ENCODE measurements around the gene ATAD1. TPM values are rescaled to one million over a fixed set of nuclear protein-coding genes. Genes with fewer than 3 reads are reported as not detected.
"Not testable (repeated sequence)": the region's sequence is repeated elsewhere in the genome, so short reads cannot be mapped to it uniquely, and the experiment has no call there.

The ATAD1 gene
- total and polyA plus RNA-seq, 5 donors: 46.3 to 163 (median 109) TPM

DNA sequence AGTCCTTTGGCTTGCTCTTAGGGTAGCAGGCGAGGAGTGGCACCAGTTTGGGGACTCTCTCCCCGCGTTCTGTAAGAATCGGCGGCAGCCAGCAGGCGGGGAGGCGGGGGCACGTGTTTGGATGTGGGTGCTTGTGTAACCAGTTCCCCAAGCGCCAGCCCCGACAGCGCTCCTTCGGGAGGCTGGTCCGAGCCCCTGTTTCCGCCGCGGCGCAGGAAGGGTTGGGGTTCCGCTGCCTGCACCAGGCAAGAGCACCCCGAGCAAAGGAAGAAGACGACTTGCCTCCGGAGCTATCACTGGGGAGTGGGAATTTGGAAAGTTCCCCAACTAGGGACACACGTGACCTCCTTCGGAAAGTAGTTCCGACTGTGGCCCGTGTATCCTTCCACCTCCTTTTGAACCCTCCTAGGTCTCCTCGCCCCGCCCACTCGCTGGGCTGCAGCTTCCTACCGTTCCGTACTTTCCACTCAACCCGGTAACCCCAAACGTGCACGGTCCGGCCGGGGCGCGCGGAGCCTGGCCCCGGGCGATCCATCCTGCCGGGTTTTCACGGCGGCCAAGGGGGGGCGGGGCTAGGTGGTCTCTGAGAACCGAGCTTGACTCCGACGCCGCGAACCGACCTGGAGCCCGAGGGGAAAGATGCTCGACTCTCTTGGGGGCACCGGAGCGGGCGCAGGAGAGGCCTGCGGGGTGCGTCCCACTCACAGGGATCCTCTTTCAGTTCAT, 44.1 kb upstream of the ATAD1 start:
- H3K4me1 ChIP-seq (ENCODE audit: control insufficient read depth, insufficient read depth, low read length): no peaks in the 10 kb centered on the region
- peak overlapping the region; percentile 77 for H3K4me3 ChIP-seq (ENCODE audit: low read length)
- H3K27ac ChIP-seq (ENCODE audit: low read length): peak overlapping the region; percentile 99
- DNase-seq (peak; percentile 98 to 99 (median 98)), ATAC-seq (peak; percentile 93 to 95)
- under 1% methylated on average over 57 of the region's 57 CpGs for WGBS
- H3K9me3 ChIP-seq (ENCODE audit: control insufficient read depth, low read length): no peaks in the 10 kb centered on the region
- intact Hi-C loops (cut with DNase I): loop anchor here in 2 of 4 donors (5.0 to 10.0 kb wide), 5 partner anchors 253 to 525 kb away; no protein-coding TSS in a partner anchor
- H3K27me3 ChIP-seq (ENCODE audit: control insufficient read depth, insufficient read depth): no peaks in the 10 kb centered on the region

DNA sequence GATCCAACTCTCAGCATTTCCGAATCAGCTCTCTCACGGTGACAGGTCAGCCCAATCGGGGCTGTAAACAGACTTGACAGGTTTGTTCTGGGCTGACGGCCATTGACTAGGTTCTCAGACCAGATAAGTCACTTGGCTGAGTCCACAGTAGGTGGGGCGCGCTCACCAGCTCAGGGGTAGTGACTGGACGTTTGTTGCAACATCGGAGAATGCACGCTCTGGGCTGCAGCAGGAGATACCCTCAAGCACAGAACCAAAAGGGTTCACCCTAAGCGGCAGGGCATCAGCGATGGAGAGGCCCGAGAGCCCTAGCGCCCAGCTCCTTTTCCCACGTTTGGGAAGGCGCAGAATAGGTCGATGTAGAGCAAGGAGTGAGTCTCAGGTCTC, 43.5 kb upstream of the ATAD1 start:
- ATAC-seq: peak; percentile 73 to 80
- H3K27me3 ChIP-seq (ENCODE audit: control insufficient read depth, insufficient read depth): no peaks in the 10 kb centered on the region
- WGBS: 5% methylated on average over 16 of the region's 16 CpGs
- no peaks in the 10 kb centered on the region for H3K4me1 ChIP-seq (ENCODE audit: control insufficient read depth, insufficient read depth, low read length)
- peak; percentile 85 to 92 (median 90) for DNase-seq
- no peaks in the 10 kb centered on the region for H3K9me3 ChIP-seq (ENCODE audit: control insufficient read depth, low read length)
- peak overlapping the region; percentile 70 for H3K27ac ChIP-seq (ENCODE audit: low read length)
- intact Hi-C loops (cut with DNase I): loop anchor here in 2 of 4 donors (5.0 to 10.0 kb wide), 5 partner anchors 253 to 526 kb away; no protein-coding TSS in a partner anchor
- H3K4me3 ChIP-seq (ENCODE audit: low read length): peak overlapping the region; percentile 77

DNA sequence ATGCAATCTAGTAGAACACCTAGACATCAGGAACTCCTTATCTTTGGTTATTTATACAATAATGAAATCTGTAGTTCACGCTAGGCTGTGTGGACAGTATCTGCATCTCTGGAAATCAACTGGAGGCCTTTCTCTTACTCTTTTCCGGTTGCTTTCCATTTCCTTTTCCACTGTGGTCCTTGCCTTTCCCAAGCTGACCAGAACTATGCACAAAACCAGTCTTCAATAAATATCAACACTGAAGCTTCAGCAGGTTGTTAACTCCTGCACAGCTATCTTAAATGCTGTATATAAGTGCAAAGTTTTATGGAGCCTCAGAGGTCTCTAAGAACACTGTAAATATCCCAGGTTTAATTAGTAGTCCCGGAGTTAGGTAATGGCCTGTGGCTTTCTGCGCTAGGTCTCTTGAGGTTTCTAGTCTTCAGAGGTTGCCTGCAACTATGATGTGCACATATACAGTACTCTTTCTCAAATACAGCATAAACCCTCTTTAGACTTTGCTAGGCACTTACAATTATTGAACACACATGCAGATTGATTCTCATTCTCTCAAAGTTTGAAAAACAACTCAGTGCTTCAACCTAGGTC, 42.9 kb upstream of the ATAD1 start:
- H3K4me3 ChIP-seq (ENCODE audit: low read length): no peak overlapping the region
- 61% methylated on average over 4 of the region's 4 CpGs for WGBS

GRCh38 chr10:87860156-87860795, 42.2 kb upstream of the ATAD1 start:
- no peak overlapping the region for H3K4me3 ChIP-seq (ENCODE audit: low read length)
- no peaks in the 10 kb centered on the region for H3K9me3 ChIP-seq (ENCODE audit: control insufficient read depth, low read length)
- intact Hi-C loops (cut with DNase I): loop anchor here in 2 of 4 donors (5.0 to 10.0 kb wide), 5 partner anchors 255 to 527 kb away; no protein-coding TSS in a partner anchor
- ATAC-seq (no peak), DNase-seq (no peak)
- H3K27ac ChIP-seq (ENCODE audit: low read length): peak overlapping the region; percentile 25
- H3K4me1 ChIP-seq (ENCODE audit: control insufficient read depth, insufficient read depth, low read length): no peaks in the 10 kb centered on the region
- no peaks in the 10 kb centered on the region for H3K27me3 ChIP-seq (ENCODE audit: control insufficient read depth, insufficient read depth)
- WGBS: 27% methylated on average over 3 of the region's 3 CpGs

More for the DNA sequence above, 42.9 kb upstream of the ATAD1 start:
- no peaks in the 10 kb centered on the region for H3K9me3 ChIP-seq (ENCODE audit: control insufficient read depth, low read length)
- H3K27me3 ChIP-seq (ENCODE audit: control insufficient read depth, insufficient read depth): no peaks in the 10 kb centered on the region
- DNase-seq (no peak), ATAC-seq (no peak)
- H3K4me1 ChIP-seq (ENCODE audit: control insufficient read depth, insufficient read depth, low read length): no peaks in the 10 kb centered on the region
- intact Hi-C loops (cut with DNase I): loop anchor here in 2 of 4 donors (5.0 to 10.0 kb wide), 5 partner anchors 254 to 526 kb away; no protein-coding TSS in a partner anchor
- H3K27ac ChIP-seq (ENCODE audit: low read length): no peak overlapping the region

GRCh38 chr10:87855665-87856064, 37.6 kb upstream of the ATAD1 start:
- H3K27ac ChIP-seq (ENCODE audit: low read length); H3K27me3 ChIP-seq (ENCODE audit: control insufficient read depth, insufficient read depth); H3K4me3 ChIP-seq (ENCODE audit: low read length); ATAC-seq; DNase-seq; H3K4me1 ChIP-seq (ENCODE audit: control insufficient read depth, insufficient read depth, low read length); H3K9me3 ChIP-seq (ENCODE audit: control insufficient read depth, low read length): not testable (repeated sequence)
- WGBS: 90% methylated on average over 4 of the region's 4 CpGs
- intact Hi-C loops (cut with DNase I): loop anchor here in 3 of 4 donors (10.0 kb wide), 3 partner anchors 259 to 699 kb away; no protein-coding TSS in a partner anchor

- H3K9me3 ChIP-seq (ENCODE audit: control insufficient read depth, low read length); H3K27me3 ChIP-seq (ENCODE audit: control insufficient read depth, insufficient read depth); H3K27ac ChIP-seq (ENCODE audit: low read length); DNase-seq; H3K4me3 ChIP-seq (ENCODE audit: low read length); H3K4me1 ChIP-seq (ENCODE audit: control insufficient read depth, insufficient read depth, low read length); ATAC-seq: not testable (repeated sequence)
- intact Hi-C loops (cut with DNase I): loop anchor here in 3 of 4 donors (10.0 kb wide), 3 partner anchors 260 to 700 kb away; no protein-coding TSS in a partner anchor
- 86% methylated on average over 5 of the region's 5 CpGs for WGBS
Observed at GRCh38 chr10:87855247-87855646, 37.2 kb upstream of the ATAD1 start.

- H3K27me3 ChIP-seq (ENCODE audit: control insufficient read depth, insufficient read depth): no peaks in the 10 kb centered on the region
- 95% methylated on average over 1 of the region's 1 CpG for WGBS
- intact Hi-C loops (cut with DNase I): loop anchor here (5.0 to 10.0 kb wide), 5 partner anchors 260 to 703 kb away; no protein-coding TSS in a partner anchor
- ATAC-seq (no peak), DNase-seq (no peak)
- H3K4me3 ChIP-seq (ENCODE audit: low read length): no peak overlapping the region
- H3K4me1 ChIP-seq (ENCODE audit: control insufficient read depth, insufficient read depth, low read length): no peaks in the 10 kb centered on the region
- no peaks in the 10 kb centered on the region for H3K9me3 ChIP-seq (ENCODE audit: control insufficient read depth, low read length)
- H3K27ac ChIP-seq (ENCODE audit: low read length): no peak overlapping the region
Observed at GRCh38 chr10:87852089-87852488, 34.1 kb upstream of the ATAD1 start.

GRCh38 chr10:87850742-87851205, 32.7 kb upstream of the ATAD1 start:
- WGBS: 13% methylated on average over 5 of the region's 5 CpGs
- no peak overlapping the region for H3K4me3 ChIP-seq (ENCODE audit: low read length)
- no peak overlapping the region for H3K27ac ChIP-seq (ENCODE audit: low read length)
- H3K27me3 ChIP-seq (ENCODE audit: control insufficient read depth, insufficient read depth): no peaks in the 10 kb centered on the region
- peak; percentile 93 for ATAC-seq
- intact Hi-C loops (cut with DNase I): loop anchor here (5.0 to 10.0 kb wide), 5 partner anchors 262 to 704 kb away; no protein-coding TSS in a partner anchor
- H3K4me1 ChIP-seq (ENCODE audit: control insufficient read depth, insufficient read depth, low read length): no peaks in the 10 kb centered on the region
- peak; percentile 45 to 67 (median 65) for DNase-seq
- no peaks in the 10 kb centered on the region for H3K9me3 ChIP-seq (ENCODE audit: control insufficient read depth, low read length)

GRCh38 chr10:87849001-87849400, 31.0 kb upstream of the ATAD1 start:
- Histone ChIP-seq H3K27me3 (ENCODE audit: control insufficient read depth, insufficient read depth) (no peaks in the 10 kb centered on the region), H3K9me3 (ENCODE audit: control insufficient read depth, low read length) (no peaks in the 10 kb centered on the region), H3K27ac (ENCODE audit: low read length) (no peak overlapping the region), H3K4me3 (ENCODE audit: low read length) (no peak overlapping the region), H3K4me1 (ENCODE audit: control insufficient read depth, insufficient read depth, low read length) (no peaks in the 10 kb centered on the region)
- intact Hi-C loops (cut with DNase I): no loop called here
- DNase-seq (no peak), ATAC-seq (no peak)

- ATAC-seq (no peak), DNase-seq (no peak)
- Histone ChIP-seq H3K4me3 (ENCODE audit: low read length) (no peak overlapping the region), H3K27me3 (ENCODE audit: control insufficient read depth, insufficient read depth) (no peaks in the 10 kb centered on the region), H3K27ac (ENCODE audit: low read length) (no peak overlapping the region), H3K4me1 (ENCODE audit: control insufficient read depth, insufficient read depth, low read length) (no peaks in the 10 kb centered on the region), H3K9me3 (ENCODE audit: control insufficient read depth, low read length) (no peaks in the 10 kb centered on the region)
- intact Hi-C loops (cut with DNase I): no loop called here
Observed at GRCh38 chr10:87847550-87847949, 29.5 kb upstream of the ATAD1 start.
